Measurements from ENCODE around the gene SSR1.

SSR1 gene

GRCh38 chr6:7239590-7239948 is 73.4 kb downstream of the SSR1 start:
- no peak for TF ChIP-seq CTCF (IDR thresholded peaks at IDR 0.05; ENCODE audit: low read depth, low read length)
- H3K27me3 ChIP-seq (ENCODE audit: insufficient read depth, low read depth, severe bottlenecking): no peaks in the 10 kb centered on the region
- no peak for DNase-seq
- no peak overlapping the region for H3K27ac ChIP-seq
- no peaks in the 10 kb centered on the region for H3K9me3 ChIP-seq (ENCODE audit: severe bottlenecking)
- H3K36me3 ChIP-seq: peaks cover 44% of the 10 kb centered on the region
- H3K4me3 ChIP-seq (ENCODE audit: low read depth, low read length): no peak overlapping the region

DNA sequence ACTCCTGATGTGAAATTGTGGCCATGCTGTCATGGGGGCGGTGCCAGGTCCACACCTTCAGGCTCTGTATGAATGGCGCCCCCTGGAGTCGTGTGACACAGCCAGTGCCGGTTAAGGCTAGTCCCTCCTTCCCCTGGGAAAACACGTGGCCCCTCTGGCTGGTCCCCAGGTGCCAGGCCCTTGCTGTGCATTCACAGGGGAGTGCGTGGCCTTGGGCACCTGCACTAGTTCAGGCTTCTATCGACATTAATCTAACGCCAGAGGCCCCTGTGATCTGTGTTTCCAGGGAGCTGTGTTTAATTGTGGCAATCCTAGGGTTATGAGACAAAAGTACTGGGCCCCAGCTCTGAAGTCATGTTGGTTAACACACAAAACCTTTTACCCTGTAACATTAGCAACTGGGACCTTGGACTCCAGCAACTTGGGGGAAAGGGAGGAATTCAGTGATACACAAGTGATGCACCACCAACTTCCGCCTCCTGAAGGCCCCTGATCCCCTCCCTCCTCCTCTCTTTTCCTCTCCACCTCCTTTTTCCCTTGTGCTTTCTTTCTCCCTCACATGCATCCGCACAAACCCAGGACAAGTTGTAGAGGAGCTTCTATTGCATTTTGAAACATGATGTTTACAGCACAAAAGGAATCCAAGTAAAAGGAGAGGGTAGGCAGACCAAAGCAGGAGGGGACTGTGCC is 74.0 kb downstream of the SSR1 start:
- peak; percentile 96 for TF ChIP-seq CTCF (IDR thresholded peaks at IDR 0.05; ENCODE audit: low read depth, low read length)
- peak; percentile 99 for DNase-seq
- Histone ChIP-seq H3K27ac (no peak overlapping the region), H3K9me3 (ENCODE audit: severe bottlenecking) (no peaks in the 10 kb centered on the region), H3K36me3 (peaks cover 48% of the 10 kb centered on the region), H3K4me3 (ENCODE audit: low read depth, low read length) (no peak overlapping the region), H3K27me3 (ENCODE audit: insufficient read depth, low read depth, severe bottlenecking) (no peaks in the 10 kb centered on the region)

- Histone ChIP-seq H3K4me3 (ENCODE audit: low read depth, low read length) (no peak overlapping the region), H3K27me3 (ENCODE audit: insufficient read depth, low read depth, severe bottlenecking) (no peaks in the 10 kb centered on the region), H3K9me3 (ENCODE audit: severe bottlenecking) (no peaks in the 10 kb centered on the region), H3K27ac (no peak overlapping the region), H3K36me3 (peaks cover 53% of the 10 kb centered on the region)
- no peak for TF ChIP-seq CTCF (IDR thresholded peaks at IDR 0.05; ENCODE audit: low read depth, low read length)
- DNase-seq: no peak
These were observed 74.5 kb downstream of the SSR1 start for GRCh38 chr6:7238526-7238899.

DNA sequence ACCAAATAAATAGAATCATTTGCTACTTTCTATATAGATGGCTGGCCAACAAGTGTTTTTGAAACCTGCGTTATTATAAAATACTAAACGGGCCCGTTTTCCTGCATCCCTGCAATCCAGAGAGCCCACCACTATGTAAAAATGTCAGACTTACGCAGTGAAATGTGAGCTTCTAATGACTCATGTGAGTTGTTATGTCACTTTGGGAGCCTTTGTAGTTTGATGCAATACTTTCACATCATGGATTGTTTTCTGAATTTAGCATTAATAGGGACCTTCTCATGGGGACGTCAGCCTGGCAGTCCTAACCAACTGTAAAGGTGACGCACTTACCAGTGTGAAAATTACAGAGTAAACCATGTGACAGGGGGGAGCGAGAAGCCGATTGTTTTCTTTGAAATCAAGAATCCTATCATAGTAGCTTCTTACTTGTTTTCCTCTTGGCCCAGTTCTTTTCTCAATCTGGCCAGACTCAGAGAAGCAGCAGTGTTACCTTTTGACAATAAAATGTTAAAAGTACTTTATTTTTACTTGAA is 75.3 kb downstream of the SSR1 start:
- Histone ChIP-seq H3K27ac (no peak overlapping the region), H3K27me3 (ENCODE audit: insufficient read depth, low read depth, severe bottlenecking) (no peaks in the 10 kb centered on the region), H3K9me3 (ENCODE audit: severe bottlenecking) (no peaks in the 10 kb centered on the region), H3K36me3 (peaks cover 61% of the 10 kb centered on the region), H3K4me3 (ENCODE audit: low read depth, low read length) (no peak overlapping the region)
- TF ChIP-seq CTCF (IDR thresholded peaks at IDR 0.05; ENCODE audit: low read depth, low read length): no peak
- no peak for DNase-seq

DNA sequence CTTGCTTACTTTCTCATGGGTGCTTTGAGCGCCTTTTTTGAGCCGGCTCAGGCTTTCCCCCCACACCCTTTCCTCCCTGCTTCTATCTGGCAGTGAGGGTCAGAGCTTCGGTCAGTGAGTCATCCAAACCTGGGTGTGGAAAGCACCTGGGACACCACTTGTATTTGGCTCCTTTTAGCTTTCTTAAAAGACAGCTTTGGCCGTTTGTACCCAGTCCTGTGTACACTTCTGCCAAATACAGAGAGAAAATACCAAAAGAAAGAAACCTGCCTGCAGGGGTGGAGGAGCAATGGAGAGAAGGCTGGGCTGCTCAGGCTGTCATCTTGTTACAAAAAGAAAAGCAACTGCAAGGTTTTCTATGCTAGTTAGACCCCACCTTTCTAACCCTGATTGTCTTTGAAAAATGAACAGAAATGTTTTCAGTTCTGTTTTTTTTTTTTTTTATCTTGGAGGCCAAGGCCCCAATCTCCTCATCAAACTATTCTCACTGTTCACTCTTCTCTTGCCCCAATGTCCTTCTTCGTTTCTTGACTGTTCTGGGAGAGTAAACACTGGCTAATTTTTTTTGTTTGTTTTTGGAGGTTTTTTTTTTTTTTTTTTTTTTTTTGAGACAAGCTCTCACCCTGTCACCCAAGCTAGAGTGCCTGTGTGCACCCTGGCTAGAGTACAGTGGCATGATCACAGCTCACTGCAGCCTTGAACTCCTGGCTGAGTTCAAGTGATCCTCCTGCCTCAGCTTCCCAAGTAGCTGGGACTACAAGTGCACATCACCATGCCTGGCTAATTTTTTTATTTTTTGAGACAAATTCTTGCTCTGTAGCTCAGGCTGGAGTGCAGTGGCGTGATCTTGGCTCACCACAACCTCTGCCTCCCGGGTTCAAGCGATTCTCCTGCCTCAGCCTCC is 76.4 kb downstream of the SSR1 start:
- TF ChIP-seq CTCF (IDR thresholded peaks at IDR 0.05; ENCODE audit: low read depth, low read length): no peak

More for the DNA sequence above, 76.4 kb downstream of the SSR1 start:
- no peak for DNase-seq
- Histone ChIP-seq H3K4me3 (ENCODE audit: low read depth, low read length) (no peak overlapping the region), H3K27me3 (ENCODE audit: insufficient read depth, low read depth, severe bottlenecking) (no peaks in the 10 kb centered on the region), H3K9me3 (ENCODE audit: severe bottlenecking) (no peaks in the 10 kb centered on the region), H3K36me3 (peaks cover 66% of the 10 kb centered on the region), H3K27ac (no peak overlapping the region)
